H1 (cell line): ENCODE measurements around the gene CSRP3. TPM values are rescaled to one million over a fixed set of nuclear protein-coding genes. Genes with fewer than 3 reads are reported as not detected.

Experiments
- CBX5 ChIP-seq: fragments of 300-800, 300-1000 bp; sonication (generic); IDR thresholded peaks from 2 replicates; pipeline ENCODE4 v1.7.1; 2016; ENCODE audit warnings: antibody characterized with exemption, low read length, low read depth
- CTBP2 ChIP-seq: IDR thresholded peaks from 2 replicates; pipeline ENCODE4 v1.7.0; 2011; ENCODE audit warnings: borderline replicate concordance, mild to moderate bottlenecking, moderate library complexity, mixed read lengths, low read length; ENCODE audit not compliant: insufficient read depth, insufficient read length
- E2F6 ChIP-seq: IDR thresholded peaks from 2 replicates; pipeline ENCODE4 v1.6.1; 2012; ENCODE audit warnings: inconsistent platforms
- EP300 ChIP-seq, 2 experiments: IDR thresholded peaks; 1 replicate in 1 of 2; 2 replicates in 1 of 2; pipeline ENCODE4 v1.6.1; 2011 to 2012; ENCODE audit warnings: low read depth in 2 of 2, low read length in 2 of 2, mild to moderate bottlenecking in 2 of 2, borderline replicate concordance in 1 of 2, inconsistent platforms in 1 of 2, moderate library complexity in 1 of 2
- SIN3A ChIP-seq, 2 experiments: IDR thresholded peaks in 1 of 2; conservative IDR thresholded peaks in 1 of 2; 2 replicates each; pipeline ENCODE4 v1.6.1; 2011 to 2012; ENCODE audit warnings: low read length in 2 of 2, improper control_type of control experiment in 1 of 2, low read depth in 1 of 2, mild to moderate bottlenecking in 1 of 2
- SIX5 ChIP-seq: IDR thresholded peaks from 2 replicates; pipeline ENCODE4 v1.6.1; 2011; ENCODE audit warnings: mild to moderate bottlenecking, low read depth, low read length
- SRF ChIP-seq: IDR thresholded peaks from 2 replicates; pipeline ENCODE4 v1.6.1; 2011; ENCODE audit warnings: mild to moderate bottlenecking, low read depth, low read length, moderate library complexity
- TEAD4 ChIP-seq: IDR thresholded peaks from 2 replicates; pipeline ENCODE4 v1.6.1; 2012; ENCODE audit warnings: low read depth, low read length, inconsistent platforms, mixed read lengths
- polyA plus RNA-seq, 7 experiments: library from polyadenylated mRNA; depleted of rRNA in 3 of 7; stranded (reverse) in 5 of 7; unstranded in 2 of 7; fragments of >200 nt in 5 of 7; fragments of 200-250 nt in 2 of 7; gene quantifications; 1 replicate in 5 of 7; 2 replicates in 1 of 7; 4 replicates in 1 of 7; pipeline versions ENCODE4 v1.2.1 to v1.2.3, GENCODE V29; 2011 to 2013; ENCODE audit warnings: missing spikeins in 2 of 7, mixed read lengths in 2 of 7
- total RNA-seq: library from RNA; stranded (reverse); fragmentation: NEBNext Ultra II Directional; extraction: Animal tissue kit (Norgen Biotek cat#: 25700); gene quantifications from 2 replicates; pipeline ENCODE4 v1.2.1, GENCODE V29; 2021

CSRP3 gene
- total and polyA plus RNA-seq, 2 of the 8 experiments (the other 6 are each of a cell fraction or from before 2014, with no cell fraction given) = not detected

GRCh38 chr11:19183646-19184045, 18.1 kb downstream of the CSRP3 start (continued):
- TF ChIP-seq CBX5 (no peak), CTBP2 (no peak), EP300 (IDR thresholded peaks at IDR 0.05; ENCODE audit: borderline replicate concordance in 1 of 2, low read depth in 2 of 2, low read length in 2 of 2) (no peak), SIN3A (conservative IDR thresholded peaks at IDR 0.05 in 1 of 2, IDR thresholded peaks at IDR 0.05 in 1 of 2; ENCODE audit: low read depth in 1 of 2, low read length in 2 of 2) (no peak), SIX5 (no peak), SRF (no peak), E2F6 (no peak), TEAD4 (no peak)
- TF ChIP-seq, all 59 proteins: peak for 0
